ENCODE measurements around the gene OR2M3. TPM values are rescaled to one million over a fixed set of nuclear protein-coding genes. Genes with fewer than 3 reads are reported as not detected.
A peak's percentile ranks its signal among the peaks of the same experiment; 100 is the strongest.

OR2M3 gene, protein sequence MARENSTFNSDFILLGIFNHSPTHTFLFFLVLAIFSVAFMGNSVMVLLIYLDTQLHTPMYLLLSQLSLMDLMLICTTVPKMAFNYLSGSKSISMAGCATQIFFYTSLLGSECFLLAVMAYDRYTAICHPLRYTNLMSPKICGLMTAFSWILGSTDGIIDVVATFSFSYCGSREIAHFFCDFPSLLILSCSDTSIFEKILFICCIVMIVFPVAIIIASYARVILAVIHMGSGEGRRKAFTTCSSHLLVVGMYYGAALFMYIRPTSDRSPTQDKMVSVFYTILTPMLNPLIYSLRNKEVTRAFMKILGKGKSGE
- not detected for total RNA-seq

DNA sequence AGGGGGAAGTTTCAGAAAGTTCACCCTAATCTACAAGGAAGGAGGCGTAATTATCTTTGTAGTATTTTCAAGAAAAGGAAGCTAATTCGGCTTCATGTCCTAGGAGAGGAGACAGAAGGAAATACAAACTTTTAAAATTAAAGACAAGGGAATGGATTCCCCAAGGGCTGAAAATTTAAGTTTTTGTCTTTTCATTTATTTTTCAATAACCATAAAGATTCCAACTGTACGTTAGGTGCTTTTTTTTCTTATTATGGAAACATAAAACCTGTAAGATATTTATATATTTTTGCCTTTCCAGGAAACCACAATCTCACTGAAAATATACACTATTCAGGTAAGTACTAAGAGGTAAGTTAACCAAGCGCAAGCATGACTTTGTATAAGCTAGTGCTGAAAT lies at the start of gene OR2M3:
OR2M3 (plus strand) TSS at position 301 of the 400 bp plus-strand sequence. CDS start 5,803 bp downstream, outside the sequence.
- ATAC-seq = no peak
- Mint-ChIP-seq H3K9me3 (peaks cover under 1 to 5% of the 10 kb centered on the region in 2 donors), H3K27ac (no peak within 1 kb of the TSS), H3K36me3 (peaks cover 0 to 7% of the 10 kb centered on the region in 2 donors)
- DNase-seq (ENCODE audit: low spot score in 2 of 2) = no peak

DNA sequence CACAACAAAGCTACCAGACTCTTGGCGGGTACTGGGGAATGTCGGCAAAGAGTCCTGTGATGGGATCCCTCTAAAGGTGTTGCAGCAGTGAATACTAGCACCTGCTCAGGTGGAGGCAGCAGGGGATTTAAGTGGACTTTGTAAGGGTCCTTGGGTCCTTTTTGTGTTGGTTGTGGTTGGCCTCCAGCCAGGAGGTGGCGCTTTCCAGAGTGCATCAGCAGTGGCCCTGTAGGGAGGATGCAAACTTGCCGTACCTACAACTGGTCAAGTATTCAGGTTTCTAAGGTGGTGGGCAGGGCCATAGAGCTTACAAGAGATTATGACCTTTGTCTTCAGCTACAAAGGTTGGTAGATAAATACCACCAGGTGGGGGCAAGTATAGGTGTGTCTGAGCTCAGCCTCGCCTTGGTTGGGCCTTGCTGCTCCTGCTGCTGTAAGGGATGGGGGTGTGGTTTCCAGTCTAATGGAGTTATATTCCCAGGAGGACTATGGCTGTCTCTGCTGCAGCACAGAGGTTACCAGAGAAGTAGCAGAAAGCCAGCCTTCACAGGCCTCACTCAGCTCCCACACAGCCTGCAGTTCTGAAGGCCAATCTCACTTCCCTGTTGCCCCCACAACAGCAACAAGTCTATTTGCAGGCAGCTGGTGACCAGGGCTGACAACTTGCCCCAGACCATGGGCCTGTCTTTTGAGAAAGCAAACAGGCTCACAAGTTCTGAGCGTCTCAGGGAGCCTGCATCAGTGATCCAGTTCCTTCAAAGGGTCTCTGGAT lies 44.8 kb upstream of the OR2M3 start:
- Mint-ChIP-seq H3K9me3 (peaks cover 5 to 7% of the 10 kb centered on the region in 2 donors), H3K36me3 (peaks cover 0 to 8% of the 10 kb centered on the region in 2 donors), H3K27ac (no peak overlapping the region)
- DNase-seq (ENCODE audit: low spot score in 2 of 2) = no peak
- ATAC-seq = no peak

DNA sequence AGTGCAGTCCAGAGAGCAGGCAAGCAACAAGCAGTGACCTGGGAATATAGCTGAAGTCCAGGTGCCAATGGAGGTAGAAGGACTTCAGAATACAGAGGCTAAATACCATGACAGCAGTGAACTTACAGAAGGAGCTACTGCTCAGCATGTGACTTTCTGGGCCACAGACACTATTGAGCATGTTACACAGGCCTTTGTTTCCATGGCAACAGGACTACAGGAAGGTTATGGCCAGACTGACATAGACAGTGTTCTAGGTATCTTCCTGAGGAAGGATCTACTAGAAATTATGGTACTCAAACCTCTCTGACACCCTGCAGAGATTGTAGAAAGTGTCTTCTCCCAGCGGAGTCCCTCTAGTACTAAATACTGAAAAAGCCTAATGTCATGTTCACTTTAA lies 41.1 kb upstream of the OR2M3 start:
- H3K9me3 Mint-ChIP-seq = peaks cover 0 to 3% of the 10 kb centered on the region in 2 donors
- DNase-seq (ENCODE audit: low spot score in 2 of 2) = no peak
- H3K36me3 Mint-ChIP-seq = no peaks in the 10 kb centered on the region
- ATAC-seq = no peak
- no peak overlapping the region for H3K27ac Mint-ChIP-seq

DNA sequence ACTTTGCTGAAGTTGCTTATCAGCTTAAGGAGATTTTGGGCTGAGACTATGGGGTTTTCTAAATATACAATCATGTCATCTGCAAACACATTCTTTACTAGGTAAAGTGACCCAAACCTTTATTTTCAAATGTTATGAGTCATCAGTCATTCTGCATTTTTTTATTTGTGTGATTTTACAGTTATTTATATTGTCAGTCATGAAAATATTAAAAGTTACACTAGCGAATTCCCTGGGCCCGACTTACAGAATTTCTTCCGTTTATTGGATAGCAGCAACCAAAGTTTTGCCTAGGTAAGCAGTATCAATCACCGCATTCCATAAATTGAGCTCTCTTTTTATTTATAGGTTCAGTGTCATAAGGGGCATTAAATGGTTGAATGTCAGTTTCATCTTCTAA lies 38.3 kb upstream of the OR2M3 start:
- no peak for DNase-seq (ENCODE audit: low spot score in 2 of 2)
- H3K27ac Mint-ChIP-seq = no peak overlapping the region
- H3K36me3 Mint-ChIP-seq = no peaks in the 10 kb centered on the region
- peaks cover 0 to 3% of the 10 kb centered on the region in 2 donors for H3K9me3 Mint-ChIP-seq
- no peak for ATAC-seq

DNA sequence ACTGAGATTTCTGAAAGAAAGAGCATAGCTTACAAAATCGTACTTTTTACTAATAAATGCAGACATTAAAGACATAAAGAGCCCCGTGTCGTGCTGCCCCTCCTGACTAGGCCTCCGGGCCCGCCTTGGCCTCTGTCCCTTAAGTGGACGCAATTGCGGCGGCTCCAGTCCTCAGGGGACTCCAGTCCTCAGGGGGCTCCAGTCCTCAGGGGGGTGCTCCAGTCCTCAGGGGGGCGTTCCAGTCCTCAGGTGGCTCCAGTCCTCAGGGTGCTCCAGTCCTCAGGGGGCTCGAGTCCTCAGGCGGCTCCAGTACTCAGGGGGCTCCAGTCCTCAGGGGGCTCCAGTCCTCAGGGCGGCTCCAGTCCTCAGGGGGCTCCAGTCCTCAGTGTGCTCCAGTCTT lies 33.0 kb upstream of the OR2M3 start:
- peaks cover 0 to 4% of the 10 kb centered on the region in 2 donors for H3K9me3 Mint-ChIP-seq
- ATAC-seq = no peak

DNA sequence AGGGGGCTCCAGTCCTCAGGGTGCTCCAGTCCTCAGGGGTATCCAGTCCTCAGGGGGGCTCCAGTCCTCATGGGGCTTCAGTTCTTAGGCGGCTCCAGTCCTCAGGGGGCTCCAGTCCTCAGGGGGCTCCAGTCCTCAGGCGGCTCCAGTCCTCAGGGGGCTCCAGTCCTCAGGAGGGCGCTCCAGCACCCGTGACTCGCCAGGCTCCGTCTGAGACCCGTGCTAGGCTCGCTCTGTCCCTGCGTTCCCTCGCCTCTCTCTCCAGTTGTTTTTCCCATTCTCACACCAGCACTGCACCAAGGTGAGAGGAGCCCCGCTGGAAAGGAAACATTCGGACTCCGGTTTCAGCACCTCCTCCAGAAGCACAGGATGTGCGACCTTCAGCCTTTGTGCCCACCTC lies 31.9 kb upstream of the OR2M3 start:
- ATAC-seq (no peak), DNase-seq (ENCODE audit: low spot score in 2 of 2) (no peak)
- no peaks in the 10 kb centered on the region for H3K36me3 Mint-ChIP-seq
- H3K27ac Mint-ChIP-seq = no peak overlapping the region
- H3K9me3 Mint-ChIP-seq = peaks cover 0 to 4% of the 10 kb centered on the region in 2 donors

More for the DNA sequence above, 33.0 kb upstream of the OR2M3 start:
- Mint-ChIP-seq H3K27ac (no peak overlapping the region), H3K36me3 (no peaks in the 10 kb centered on the region)
- DNase-seq (ENCODE audit: low spot score in 2 of 2) = no peak

DNA sequence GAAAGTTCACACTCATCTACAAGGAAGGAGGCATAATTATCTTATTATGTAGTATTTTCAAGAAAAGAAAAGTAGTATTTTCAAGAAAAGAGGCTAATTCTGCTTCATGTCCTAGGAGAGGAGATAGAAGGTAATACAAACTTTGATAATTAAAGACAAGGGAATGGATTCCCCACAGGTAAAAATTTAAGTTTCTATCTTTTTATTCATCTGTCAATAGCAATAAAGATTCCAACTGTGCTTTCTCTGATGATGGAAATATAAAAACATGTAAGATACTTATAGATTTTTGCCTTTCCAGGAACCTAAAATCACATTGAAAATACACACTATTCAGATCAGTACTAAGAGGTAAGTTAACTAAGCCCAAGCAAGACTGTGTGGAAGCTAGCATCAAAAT lies 22.5 kb upstream of the OR2M3 start, which contains the start of gene OR2M2:
OR2M2 (plus strand) TSS at position 301 of the 400 bp plus-strand sequence. CDS start 5,165 bp downstream, outside the sequence.
- Mint-ChIP-seq H3K36me3 (no peaks in the 10 kb centered on the region), H3K9me3 (no peaks in the 10 kb centered on the region), H3K27ac (no peak within 1 kb of the TSS)
- ATAC-seq (no peak), DNase-seq (ENCODE audit: low spot score in 2 of 2) (no peak)

DNA sequence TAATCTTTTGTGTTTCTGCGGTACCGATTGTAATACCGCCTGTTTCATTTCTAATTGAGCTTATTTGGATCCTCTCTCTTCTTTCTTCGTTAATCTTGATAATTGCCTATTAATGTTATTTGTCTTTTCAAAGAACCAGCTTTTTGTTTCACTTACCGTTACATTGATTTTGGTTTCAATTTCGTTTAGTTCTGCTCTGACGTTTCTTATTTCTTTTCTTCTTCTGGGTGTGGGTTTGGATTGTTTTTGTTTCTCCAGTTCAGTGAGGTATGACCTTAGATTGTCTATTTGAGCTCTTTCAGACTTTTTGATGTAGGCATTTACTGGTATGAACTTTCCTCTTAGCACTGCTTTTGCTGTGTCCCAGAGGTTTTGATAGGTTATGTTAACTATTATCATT lies 13.1 kb upstream of the OR2M3 start:
- no peak for ATAC-seq

DNA sequence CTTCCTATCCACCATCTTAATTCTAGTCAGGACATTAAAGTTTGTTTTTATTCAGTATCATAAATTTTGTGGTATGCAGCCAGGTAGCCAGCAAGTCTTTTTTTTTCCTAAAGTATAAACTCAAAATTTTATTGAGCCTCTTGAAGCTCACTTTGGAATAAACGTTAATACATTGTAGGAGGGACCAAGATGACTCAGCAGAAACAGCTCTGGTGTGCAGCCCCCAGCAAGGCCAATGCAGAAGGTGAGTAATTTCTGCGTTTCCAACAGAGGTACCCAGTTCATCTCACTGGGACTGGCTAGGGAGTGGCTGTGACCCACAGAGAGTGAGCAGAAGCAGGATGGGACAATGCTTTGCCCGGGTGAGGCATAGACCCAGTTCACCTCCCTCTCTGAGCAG lies 9.7 kb upstream of the OR2M3 start:
- peaks cover 5 to 8% of the 10 kb centered on the region in 2 donors for H3K9me3 Mint-ChIP-seq
- DNase-seq (ENCODE audit: low spot score in 2 of 2) (no peak), ATAC-seq (no peak)
- peaks cover 0 to 6% of the 10 kb centered on the region in 2 donors for H3K36me3 Mint-ChIP-seq
- H3K27ac Mint-ChIP-seq = no peak overlapping the region

More for the DNA sequence above, 13.1 kb upstream of the OR2M3 start:
- Mint-ChIP-seq H3K9me3 (peaks cover 4 to 8% of the 10 kb centered on the region in 2 donors), H3K36me3 (peaks cover 0 to 14% of the 10 kb centered on the region in 2 donors), H3K27ac (no peak overlapping the region)
- no peak for DNase-seq (ENCODE audit: low spot score in 2 of 2)

DNA sequence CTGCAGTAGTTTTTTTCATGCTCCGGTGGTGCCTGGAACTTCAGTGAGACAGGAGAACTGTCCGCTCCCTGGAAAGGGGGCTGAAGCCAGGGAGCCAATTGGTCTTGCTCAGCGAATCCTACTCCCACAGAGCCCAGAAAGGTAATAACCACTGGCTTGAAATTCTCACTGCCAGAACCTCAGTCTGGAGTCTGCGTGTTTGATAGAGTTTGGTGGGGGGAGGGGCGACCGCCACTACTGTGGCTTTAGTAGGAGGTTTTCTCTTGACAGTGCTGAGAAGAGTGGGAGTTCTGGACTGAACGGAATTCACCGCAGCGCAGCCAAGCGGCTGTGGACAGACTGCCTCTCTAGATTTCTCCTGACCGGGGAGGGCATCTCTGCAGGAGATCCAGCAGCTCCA lies 8.0 kb upstream of the OR2M3 start:
- Mint-ChIP-seq H3K27ac (no peak overlapping the region), H3K9me3 (peaks cover 5 to 8% of the 10 kb centered on the region in 2 donors), H3K36me3 (peaks cover 0 to 6% of the 10 kb centered on the region in 2 donors)
- DNase-seq (ENCODE audit: low spot score in 2 of 2) = no peak
- ATAC-seq = no peak

DNA sequence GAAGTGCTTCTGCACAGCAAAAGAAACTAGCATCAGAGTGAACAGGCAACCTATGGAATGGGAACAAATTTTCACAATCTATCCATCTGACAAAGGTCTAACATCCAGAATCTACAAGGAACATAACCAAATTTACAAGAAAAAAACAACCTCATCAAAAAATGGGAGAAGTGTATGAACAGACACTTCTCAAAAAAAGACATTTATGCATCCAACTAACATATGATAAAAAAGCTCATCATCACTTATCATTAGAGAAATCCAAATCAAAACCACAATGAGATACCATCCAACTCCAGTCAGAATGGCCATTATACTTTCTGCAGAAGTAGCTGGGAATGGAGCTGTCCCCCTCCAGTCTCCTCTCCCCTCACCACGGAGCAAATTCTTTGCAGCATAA lies 2.9 kb upstream of the OR2M3 start:
- H3K27ac Mint-ChIP-seq = no peak overlapping the region
- H3K36me3 Mint-ChIP-seq = peaks cover 0 to 7% of the 10 kb centered on the region in 2 donors
- no peak for DNase-seq (ENCODE audit: low spot score in 2 of 2)
- peaks cover 8 to 11% of the 10 kb centered on the region in 2 donors for H3K9me3 Mint-ChIP-seq
- no peak for ATAC-seq

DNA sequence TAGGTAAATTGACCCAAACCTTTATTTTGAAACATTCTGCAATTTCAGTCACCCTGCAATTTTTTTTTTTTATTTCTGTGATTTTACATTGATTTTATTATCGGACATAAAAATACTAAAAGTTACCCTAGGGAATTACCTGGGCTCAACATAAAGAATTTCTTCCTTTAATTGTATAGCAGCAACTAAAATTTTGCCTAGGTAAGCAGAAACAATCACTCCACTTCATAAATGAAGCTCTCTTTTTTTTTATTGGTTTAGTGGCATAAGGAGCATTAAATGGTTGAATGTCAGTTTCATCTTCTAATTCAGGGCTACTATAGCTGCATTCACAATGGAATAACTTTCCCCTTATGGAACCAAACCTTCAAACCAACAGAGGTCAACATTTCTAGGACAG lies 18.8 kb downstream of the OR2M3 start:
- H3K27ac Mint-ChIP-seq = no peak overlapping the region
- H3K9me3 Mint-ChIP-seq = peaks cover 5 to 11% of the 10 kb centered on the region in 2 donors
- DNase-seq (ENCODE audit: low spot score in 2 of 2) = no peak
- H3K36me3 Mint-ChIP-seq = no peaks in the 10 kb centered on the region
- ATAC-seq = no peak

DNA sequence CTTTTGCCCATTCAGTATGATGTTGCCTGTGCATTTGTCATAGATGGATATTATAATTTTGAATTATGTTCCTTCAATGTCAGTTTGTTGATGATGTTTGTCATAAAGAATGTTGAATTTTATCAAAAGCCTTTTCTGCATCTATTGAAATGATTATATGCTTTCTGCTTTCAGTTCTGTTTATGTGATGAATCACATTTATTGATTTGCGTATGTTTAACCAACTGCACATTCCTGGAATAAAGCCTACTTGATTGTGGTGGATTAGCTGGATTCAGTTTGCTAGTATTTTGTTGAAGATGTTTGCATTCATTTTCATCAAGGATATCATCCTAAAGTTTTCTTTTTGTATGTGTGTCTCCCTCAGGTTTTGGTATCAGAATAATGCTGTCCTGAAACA lies 28.5 kb downstream of the OR2M3 start:
- no peak for DNase-seq (ENCODE audit: low spot score in 2 of 2)
- no peak for ATAC-seq
- peaks cover 6 to 9% of the 10 kb centered on the region in 2 donors for H3K9me3 Mint-ChIP-seq
- H3K27ac Mint-ChIP-seq = no peak overlapping the region
- peaks cover 0 to 8% of the 10 kb centered on the region in 2 donors for H3K36me3 Mint-ChIP-seq

DNA sequence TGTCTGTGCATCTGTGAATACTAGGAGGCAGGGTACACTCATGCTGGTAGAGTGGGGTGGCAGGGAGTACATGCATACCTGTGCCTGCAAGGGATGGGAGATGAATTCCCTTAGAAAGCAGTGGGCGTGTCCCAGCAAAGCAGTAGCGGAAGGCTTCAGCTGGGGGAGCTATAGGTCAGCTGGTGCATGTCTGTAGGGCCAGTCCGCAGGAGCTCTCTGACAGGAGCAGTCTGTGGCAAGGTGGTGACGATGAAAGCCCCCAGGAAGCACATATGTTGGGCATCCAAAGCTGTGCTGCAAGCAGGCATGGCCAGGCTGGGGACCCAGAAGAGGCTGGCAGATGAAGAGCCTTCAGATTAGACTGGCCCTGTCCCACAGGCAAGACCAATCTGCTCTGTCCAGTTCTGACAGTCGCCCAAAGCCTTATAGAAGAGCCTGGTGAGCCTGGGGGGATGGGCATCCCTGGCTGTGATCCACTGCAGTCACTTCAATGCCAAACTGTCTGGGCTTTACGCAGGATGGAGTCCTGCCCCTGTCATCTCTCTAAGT lies 32.4 kb downstream of the OR2M3 start:
- ATAC-seq (no peak), DNase-seq (ENCODE audit: low spot score in 2 of 2) (no peak)
- H3K36me3 Mint-ChIP-seq = peaks cover 0 to 8% of the 10 kb centered on the region in 2 donors
- peaks cover 6 to 9% of the 10 kb centered on the region in 2 donors for H3K9me3 Mint-ChIP-seq
- H3K27ac Mint-ChIP-seq = no peak overlapping the region

DNA sequence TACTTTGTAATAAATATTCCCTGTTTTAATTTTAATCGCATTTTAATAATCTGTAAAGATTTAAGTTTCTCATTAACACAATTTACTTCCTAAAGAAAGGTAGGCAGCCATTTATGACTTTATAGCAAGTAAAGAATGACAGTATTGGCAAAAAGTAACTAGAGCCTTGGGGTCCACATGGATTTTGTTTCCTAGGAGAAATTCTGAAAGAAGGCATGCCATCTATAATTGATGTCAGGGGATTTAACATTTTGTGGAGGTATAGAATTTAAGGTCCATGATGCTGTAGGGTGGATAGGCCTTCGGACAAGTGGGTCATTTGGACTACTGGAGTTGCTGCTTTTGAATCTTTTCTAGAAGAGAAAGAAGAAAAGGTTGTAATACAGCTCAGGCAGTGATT lies 34.1 kb downstream of the OR2M3 start, which contains the start of gene OR2M4:
OR2M4 (plus strand) TSS at position 301 of the 400 bp plus-strand sequence. CDS start 7,512 bp downstream, outside the sequence.
- peaks cover 0 to 8% of the 10 kb centered on the region in 2 donors for H3K36me3 Mint-ChIP-seq

DNA sequence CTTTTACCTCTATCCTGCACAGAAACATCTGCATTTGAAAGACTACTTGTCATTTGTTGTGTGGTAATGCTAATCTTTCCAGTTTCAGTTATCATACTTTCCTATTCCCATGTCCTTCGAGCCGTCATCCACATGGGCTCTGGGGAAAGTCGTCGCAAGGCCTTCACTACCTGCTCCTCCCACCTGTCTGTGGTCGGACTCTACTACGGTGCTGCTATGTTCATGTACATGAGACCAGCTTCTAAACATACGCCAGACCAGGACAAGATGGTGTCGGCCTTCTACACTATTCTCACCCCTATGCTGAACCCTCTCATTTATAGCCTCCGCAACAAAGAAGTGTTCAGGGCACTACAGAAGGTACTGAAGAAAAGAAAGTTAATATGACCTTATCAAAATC lies 42.4 kb downstream of the OR2M3 start:
- Mint-ChIP-seq H3K9me3 (no peaks in the 10 kb centered on the region), H3K36me3 (no peaks in the 10 kb centered on the region), H3K27ac (no peak overlapping the region)
- DNase-seq (ENCODE audit: low spot score in 2 of 2) (no peak), ATAC-seq (no peak)

More for the DNA sequence above, 34.1 kb downstream of the OR2M3 start, which contains the start of gene OR2M4:
- Mint-ChIP-seq H3K27ac (no peak within 1 kb of the TSS), H3K9me3 (peaks cover 6 to 9% of the 10 kb centered on the region in 2 donors)
- DNase-seq (ENCODE audit: low spot score in 2 of 2) (no peak), ATAC-seq (no peak)

DNA sequence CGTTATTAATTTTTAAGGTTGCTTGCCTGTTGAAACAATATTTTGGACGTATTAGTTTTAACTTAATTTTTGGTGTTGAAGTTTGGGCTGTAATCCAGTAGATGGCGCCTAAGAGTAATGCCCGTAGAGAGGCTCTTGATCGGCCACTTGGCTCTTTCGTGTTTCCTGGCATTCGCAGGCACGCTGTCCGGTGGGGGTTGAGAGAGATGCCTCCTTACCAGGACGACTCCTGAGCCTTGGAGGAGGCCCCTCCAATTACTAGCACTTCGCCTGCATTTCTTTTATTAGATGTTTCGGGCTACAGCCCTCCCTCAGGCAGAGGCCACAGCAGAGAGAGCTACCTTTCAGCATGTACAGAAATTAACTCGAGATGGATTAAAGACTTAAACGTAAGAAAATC lies 46.1 kb downstream of the OR2M3 start:
- H3K27ac Mint-ChIP-seq = no peak overlapping the region
- H3K36me3 Mint-ChIP-seq = no peaks in the 10 kb centered on the region
- H3K9me3 Mint-ChIP-seq = no peaks in the 10 kb centered on the region
- DNase-seq (ENCODE audit: low spot score in 2 of 2) (peak in 1 of 2 donors; percentile 16), ATAC-seq (peak; percentile 28 to 56)
